IMR-90 (cell line): ENCODE data around the gene ADTRP. TPM values are rescaled to one million over a fixed set of nuclear protein-coding genes. Genes with fewer than 3 reads are reported as not detected.

Experiments
- ATAC-seq: fragments of 200-7000 bp; cut with Tn5 transposase; 2 replicates; pipeline ENCODE4 v1.9.1; 2020; ENCODE audit warnings: low read depth, mild to moderate bottlenecking, moderate library complexity
- BruUV-seq: library from RNA; stranded (reverse); fragments of 400-500 nt; replicated peaks from 2 replicates; lab custom pipeline; 2021; lab: Mats Ljungman, UMichigan
- CTCF ChIA-PET: fragments of 300-600 bp; formaldehyde crosslinking; extraction: SDS; loops from one replicate; lab custom pipeline; 2021; ENCODE audit warnings: antibody characterized with exemption; lab: Yijun Ruan, JAX
- POLR2A ChIA-PET: fragments of 300-600 bp; sonication (Branson Sonifier 250); formaldehyde crosslinking; loops from one replicate; lab custom pipeline; 2022; ENCODE audit warnings: antibody characterized with exemption; ENCODE audit not compliant: unreplicated experiment; lab: Charles Lee
- DNase-seq: peaks from one replicate; pipeline ENCODE4 v3.0.0; 2013
- H2AFZ ChIP-seq: replicated peaks from 2 replicates; pipeline ENCODE3; 2013; ENCODE audit warnings: low read length, mild to moderate bottlenecking; ENCODE audit not compliant: poor library complexity
- H2AK5ac ChIP-seq: 2 replicates; pipeline ENCODE4 v1.6.1; 2013; ENCODE audit warnings: low read depth, low read length, inconsistent platforms
- H2AK9ac ChIP-seq: replicated peaks from 2 replicates; pipeline ENCODE3; 2013; ENCODE audit warnings: mild to moderate bottlenecking, low read depth, low read length, moderate library complexity; ENCODE audit not compliant: poor library complexity
- H2BK120ac ChIP-seq: 2 replicates; pipeline ENCODE4 v1.6.1; 2013; ENCODE audit warnings: low read depth, low read length, inconsistent platforms
- H2BK15ac ChIP-seq: 3 replicates; pipeline ENCODE4 v1.6.1; 2013; ENCODE audit warnings: low read depth, low read length, inconsistent platforms
- H2BK20ac ChIP-seq: 2 replicates; pipeline ENCODE4 v1.6.1; 2013; ENCODE audit warnings: low read depth, mild to moderate bottlenecking, inconsistent platforms, low read length, moderate library complexity
- H2BK5ac ChIP-seq: 2 replicates; pipeline ENCODE4 v1.6.1; 2013; ENCODE audit warnings: mild to moderate bottlenecking, low read depth, low read length, inconsistent platforms; ENCODE audit not compliant: poor library complexity, severe bottlenecking
- H3K14ac ChIP-seq: replicated peaks from 2 replicates; pipeline ENCODE4 v1.6.1; 2013; ENCODE audit warnings: low read depth, low read length, inconsistent platforms
- H3K18ac ChIP-seq: 2 replicates; pipeline ENCODE4 v1.6.1; 2013; ENCODE audit warnings: low read depth, low read length, control low read depth
- H3K23ac ChIP-seq: 2 replicates; pipeline ENCODE4 v1.6.1; 2013; ENCODE audit warnings: low read depth, low read length, inconsistent platforms
- H3K27ac ChIP-seq: 2 replicates; pipeline ENCODE4 v1.5.1; 2013; ENCODE audit warnings: mild to moderate bottlenecking, control low read depth, low read length; ENCODE audit not compliant: insufficient read depth
- H3K27me3 ChIP-seq: 2 replicates; pipeline ENCODE4 v1.6.1; 2013; ENCODE audit warnings: low read length; ENCODE audit not compliant: control insufficient read depth, insufficient read depth
- H3K36me3 ChIP-seq: 2 replicates; pipeline ENCODE4 v1.6.1; 2013; ENCODE audit warnings: low read length, mixed read lengths; ENCODE audit not compliant: control insufficient read depth, insufficient read depth
- H3K4ac ChIP-seq: 2 replicates; pipeline ENCODE4 v1.6.1; 2013; ENCODE audit warnings: low read depth, low read length, inconsistent platforms
- H3K4me1 ChIP-seq: 2 replicates; pipeline ENCODE4 v1.6.1; 2013; ENCODE audit warnings: low read length, mixed read lengths; ENCODE audit not compliant: control insufficient read depth, insufficient read depth
- H3K4me2 ChIP-seq: 2 replicates; pipeline ENCODE4 v1.6.1; 2013; ENCODE audit warnings: low read depth, mild to moderate bottlenecking, control low read depth, low read length, moderate library complexity
- H3K4me3 ChIP-seq: 2 replicates; pipeline ENCODE4 v1.5.1; 2013; ENCODE audit warnings: low read depth, mild to moderate bottlenecking, control low read depth, low read length, moderate library complexity; ENCODE audit not compliant: insufficient read depth
- H3K56ac ChIP-seq: 2 replicates; pipeline ENCODE4 v1.6.1; 2013; ENCODE audit warnings: low read length, inconsistent platforms; ENCODE audit not compliant: insufficient read depth; ENCODE audit errors: extremely low read depth
- H3K79me1 ChIP-seq, 2 experiments: 2 replicates each; pipeline ENCODE4 v1.6.1; 2013; ENCODE audit warnings: low read length in 2 of 2, inconsistent platforms in 1 of 2, low read depth in 1 of 2
- H3K9ac ChIP-seq: 2 replicates; pipeline ENCODE4 v1.6.1; 2013; ENCODE audit warnings: low read depth, low read length, control low read depth
- H3K9me1 ChIP-seq: 2 replicates; pipeline ENCODE4 v1.6.1; 2013; ENCODE audit warnings: low read length, inconsistent platforms; ENCODE audit not compliant: insufficient read depth
- H3K9me3 ChIP-seq: 2 replicates; pipeline ENCODE4 v1.6.1; 2013; ENCODE audit warnings: low read length; ENCODE audit not compliant: control insufficient read depth, insufficient read depth
- H4K20me1 ChIP-seq: 2 replicates; pipeline ENCODE4 v1.6.1; 2013; ENCODE audit warnings: low read length, inconsistent platforms; ENCODE audit not compliant: insufficient read depth
- H4K5ac ChIP-seq: 2 replicates; pipeline ENCODE4 v1.6.1; 2013; ENCODE audit warnings: mild to moderate bottlenecking, low read depth, low read length, control low read depth
- H4K8ac ChIP-seq, 2 experiments: 2 replicates each; pipeline ENCODE4 v1.6.1; 2013; ENCODE audit warnings: low read depth in 2 of 2, low read length in 2 of 2, control low read depth in 1 of 2, inconsistent platforms in 1 of 2
- H4K91ac ChIP-seq: 2 replicates; pipeline ENCODE4 v1.6.1; 2013; ENCODE audit warnings: low read depth, low read length, inconsistent platforms; ENCODE audit not compliant: insufficient read depth
- CEBPB ChIP-seq: IDR thresholded peaks from 2 replicates; pipeline ENCODE4 v1.6.1; 2012; ENCODE audit warnings: low read depth, low read length, improper control_type of control experiment
- FOS ChIP-seq: fragments of 150-350 bp; IDR thresholded peaks from 2 replicates; pipeline ENCODE4 v1.6.1; 2016; ENCODE audit warnings: low read depth, low read length
- MAFK ChIP-seq: IDR thresholded peaks from 2 replicates; pipeline ENCODE4 v1.6.1; 2012; ENCODE audit warnings: low read depth, low read length, improper control_type of control experiment
- MAZ ChIP-seq: IDR thresholded peaks from 2 replicates; pipeline ENCODE4 v1.6.1; 2012; ENCODE audit warnings: low read depth, mild to moderate bottlenecking, low read length, improper control_type of control experiment, moderate library complexity, borderline replicate concordance
- MXI1 ChIP-seq: IDR thresholded peaks from 2 replicates; pipeline ENCODE4 v1.6.1; 2012; ENCODE audit warnings: low read depth, mild to moderate bottlenecking, low read length, moderate library complexity, borderline replicate concordance
- POLR2A ChIP-seq: IDR thresholded peaks from 2 replicates; pipeline ENCODE4 v1.6.1; 2012; ENCODE audit warnings: mild to moderate bottlenecking, low read depth, low read length
- RAD21 ChIP-seq: IDR thresholded peaks from 2 replicates; pipeline ENCODE4 v1.6.1; 2012; ENCODE audit warnings: low read length, improper control_type of control experiment
- RCOR1 ChIP-seq: IDR thresholded peaks from 2 replicates; pipeline ENCODE4 v1.6.1; 2012; ENCODE audit warnings: mild to moderate bottlenecking, low read length, improper control_type of control experiment; ENCODE audit not compliant: insufficient replicate concordance
- SMC3 ChIP-seq: fragments of 150-350 bp; IDR thresholded peaks from 2 replicates; pipeline ENCODE4 v1.6.1; 2016; ENCODE audit warnings: low read depth, mild to moderate bottlenecking, antibody characterized with exemption, low read length, moderate library complexity
- WGBS, 2 experiments: methylation state at CpG; one replicate each; pipeline versions ENCODE4 v1.1.5 to v1.1.7; 2013; ENCODE audit warnings: missing lambda C conversion rate in 2 of 2; ENCODE audit not compliant: insufficient read length in 1 of 2; ENCODE audit errors: extremely low coverage in 2 of 2; 5-methylcytosine and 5-hydroxymethylcytosine counted together
- dilution Hi-C: fragments of 300-500 bp; cut with HindIII; formaldehyde crosslinking; loops from one replicate; pipeline ENCODE4 v1.14.3; 2018; ENCODE audit warnings: low sequenced_read_pairs; ENCODE audit not compliant: unreplicated experiment
- in situ Hi-C: fragments of 300-500 bp; cut with MboI; formaldehyde crosslinking; loops from 3 replicates; pipeline ENCODE4 v1.14.3; 2019; ENCODE audit warnings: low sequenced_read_pairs, inconsistent platforms, mixed read lengths
- intact Hi-C: fragments of 100-400 bp; cut with micrococcal nuclease; formaldehyde crosslinking; loops from 2 replicates; pipeline ENCODE4 v1.10.0; 2022
- polyA plus RNA-seq, 3 experiments: library from polyadenylated mRNA; depleted of rRNA; stranded (reverse); fragments of >200 nt; gene quantifications; 2 replicates each; pipeline ENCODE4 v1.2.3, GENCODE V29; 2012; ENCODE audit warnings: low replicate concordance in 1 of 3
- total RNA-seq: library from RNA; depleted of rRNA; stranded (reverse); fragments of >200 nt; gene quantifications from 2 replicates; pipeline ENCODE4 v1.2.3, GENCODE V29; 2012
- TF ChIP-seq, protein P1 (sequence below): fragments of 150-350 bp; IDR thresholded peaks from 2 replicates; pipeline ENCODE4 v1.6.1; 2016; ENCODE audit warnings: low read depth, mild to moderate bottlenecking, low read length, moderate library complexity, borderline replicate concordance
- TF ChIP-seq, protein P2 (sequence below): fragments of 150-350 bp; IDR thresholded peaks from 2 replicates; pipeline ENCODE4 v1.6.1; 2017; ENCODE audit warnings: mild to moderate bottlenecking, antibody characterized with exemption, low read length, low read depth
- TF ChIP-seq, protein P3 (sequence below): conservative IDR thresholded peaks from 2 replicates; pipeline ENCODE4 v1.5.1; 2012; ENCODE audit warnings: mild to moderate bottlenecking, low read depth, low read length, improper control_type of control experiment

Gene ADTRP
- total and polyA plus RNA-seq, 2 of the 4 experiments (the other 2 are of a cell fraction): 0.50 to 0.72 TPM

DNA sequence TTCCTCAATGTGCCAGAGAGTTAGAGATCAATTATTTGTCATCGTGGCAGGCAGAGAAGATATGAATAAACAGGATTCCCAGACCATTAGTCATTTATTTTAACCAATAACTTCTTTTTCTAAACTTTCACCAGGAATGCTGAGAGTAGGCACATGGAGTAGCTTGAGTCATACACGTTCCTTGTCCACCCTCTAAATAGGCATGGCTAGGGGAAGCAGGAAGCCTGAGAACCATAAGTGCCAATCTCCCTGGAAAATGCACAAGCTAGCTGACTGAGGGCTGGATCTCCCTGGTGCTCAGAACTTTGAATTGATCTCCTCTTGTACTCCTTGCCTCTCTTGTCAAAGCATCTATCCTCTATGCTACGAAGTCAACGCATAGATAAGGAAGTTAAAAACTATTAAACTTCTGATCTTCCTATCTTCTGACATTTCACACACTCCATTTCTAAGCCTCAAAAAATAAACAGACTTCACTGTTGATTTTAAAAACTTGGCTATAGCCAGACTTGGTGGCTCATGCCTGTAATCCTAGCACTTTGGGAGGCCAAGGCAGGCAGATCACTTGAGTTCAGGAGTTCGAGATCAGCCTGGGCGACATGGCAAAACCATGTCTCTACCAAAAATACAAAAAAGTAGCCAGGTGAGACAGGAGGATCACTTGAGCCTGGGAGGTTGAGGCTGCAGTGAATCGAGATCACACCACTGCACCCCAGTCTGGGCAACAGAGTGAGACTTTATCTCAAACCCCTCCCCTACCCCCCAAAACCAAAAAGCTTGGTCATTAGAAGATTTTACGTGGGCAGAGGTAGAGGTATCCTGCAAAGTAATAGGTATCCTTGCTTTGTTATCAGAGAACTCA, 11.8 kb downstream of the ADTRP start (continued):
- TF ChIP-seq, protein P1, sequence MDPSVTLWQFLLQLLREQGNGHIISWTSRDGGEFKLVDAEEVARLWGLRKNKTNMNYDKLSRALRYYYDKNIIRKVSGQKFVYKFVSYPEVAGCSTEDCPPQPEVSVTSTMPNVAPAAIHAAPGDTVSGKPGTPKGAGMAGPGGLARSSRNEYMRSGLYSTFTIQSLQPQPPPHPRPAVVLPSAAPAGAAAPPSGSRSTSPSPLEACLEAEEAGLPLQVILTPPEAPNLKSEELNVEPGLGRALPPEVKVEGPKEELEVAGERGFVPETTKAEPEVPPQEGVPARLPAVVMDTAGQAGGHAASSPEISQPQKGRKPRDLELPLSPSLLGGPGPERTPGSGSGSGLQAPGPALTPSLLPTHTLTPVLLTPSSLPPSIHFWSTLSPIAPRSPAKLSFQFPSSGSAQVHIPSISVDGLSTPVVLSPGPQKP: no peak

DNA sequence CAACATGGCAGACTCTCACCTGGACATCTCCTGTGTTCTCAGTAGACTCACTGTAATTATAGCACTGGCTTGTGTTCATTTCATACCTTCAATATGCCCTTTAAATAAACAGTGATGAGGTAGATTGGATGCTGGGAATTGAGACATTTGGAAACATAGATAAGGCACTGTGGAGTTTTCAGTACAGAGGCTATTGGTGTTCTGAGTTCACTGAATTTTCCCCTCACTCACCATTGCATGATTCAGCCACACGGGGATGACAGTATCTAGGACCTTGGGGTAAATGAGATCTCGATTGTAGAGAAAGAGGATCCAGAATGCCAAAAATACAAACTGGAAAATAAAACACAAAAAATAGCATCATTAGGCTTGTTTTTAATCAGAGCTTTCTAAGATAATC, 12.6 kb downstream of the ADTRP start:
- H2BK5ac ChIP-seq: peak overlapping the region; percentile 83
- no peaks in the 10 kb centered on the region for H3K27me3 ChIP-seq
- H4K91ac ChIP-seq: peak overlapping the region; percentile 93
- peak overlapping the region; percentile 80 for H3K14ac ChIP-seq
- ChIA-PET POLR2A (no interaction called here), CTCF (no interaction called here)
- no peaks in the 10 kb centered on the region for H3K36me3 ChIP-seq
- WGBS, 2 experiments: no CpG with 5 or more reads among the region's 2 CpGs
- no peak overlapping the region for H3K4me3 ChIP-seq
- ATAC-seq (no peak), DNase-seq (peak; percentile 54)
- H3K4me2 ChIP-seq: no peak overlapping the region
- in situ Hi-C loops: no loop called here
- H4K20me1 ChIP-seq: no peaks in the 10 kb centered on the region
- H2AK9ac ChIP-seq: no peak overlapping the region
- H3K4ac ChIP-seq: peak overlapping the region; percentile 87
- H3K56ac ChIP-seq: peak overlapping the region; percentile 71
- peak overlapping the region; percentile 49; the same call in 1 of the 2 replicates for H4K5ac ChIP-seq
- H3K23ac ChIP-seq: peak overlapping the region; percentile 48
- H2BK120ac ChIP-seq: peak overlapping the region; percentile 94
- peaks cover 26% of the 10 kb centered on the region for H3K4me1 ChIP-seq
- peak overlapping the region; percentile 79 for H2AK5ac ChIP-seq
- intact Hi-C loops: loop anchor here (1.0 to 5.0 kb wide), 5 partner anchors 51 to 526 kb away; partner anchors contain the start of gene EDN1
- no TSS peak for BruUV-seq
- H2AFZ ChIP-seq: no peak overlapping the region
- peak overlapping the region; percentile 32 for H3K27ac ChIP-seq
- peak overlapping the region; percentile 61 to 80 for H4K8ac ChIP-seq
- H3K9me1 ChIP-seq: peaks cover 10% of the 10 kb centered on the region
- peak overlapping the region; percentile 95 for H2BK15ac ChIP-seq
- peak overlapping the region; percentile 95 for H2BK20ac ChIP-seq
- no peaks in the 10 kb centered on the region for H3K9me3 ChIP-seq
- H3K79me1 ChIP-seq: no peaks in the 10 kb centered on the region; a peak in 1 of 4 replicates
- H3K18ac ChIP-seq: peak overlapping the region; percentile 92; the same call in 1 of the 2 replicates
- no peak overlapping the region; the same call in 1 of the 2 replicates for H3K9ac ChIP-seq
- dilution Hi-C loops: no loop called here
- TF ChIP-seq FOS (no peak), CEBPB (no peak), RAD21 (peak; percentile 47), MAZ (no peak), POLR2A (no peak), MAFK (no peak), MXI1 (no peak), RCOR1 (no peak), SMC3 (no peak)
- TF ChIP-seq, protein P2, sequence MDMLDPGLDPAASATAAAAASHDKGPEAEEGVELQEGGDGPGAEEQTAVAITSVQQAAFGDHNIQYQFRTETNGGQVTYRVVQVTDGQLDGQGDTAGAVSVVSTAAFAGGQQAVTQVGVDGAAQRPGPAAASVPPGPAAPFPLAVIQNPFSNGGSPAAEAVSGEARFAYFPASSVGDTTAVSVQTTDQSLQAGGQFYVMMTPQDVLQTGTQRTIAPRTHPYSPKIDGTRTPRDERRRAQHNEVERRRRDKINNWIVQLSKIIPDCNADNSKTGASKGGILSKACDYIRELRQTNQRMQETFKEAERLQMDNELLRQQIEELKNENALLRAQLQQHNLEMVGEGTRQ: no peak
- TF ChIP-seq, protein P3, sequence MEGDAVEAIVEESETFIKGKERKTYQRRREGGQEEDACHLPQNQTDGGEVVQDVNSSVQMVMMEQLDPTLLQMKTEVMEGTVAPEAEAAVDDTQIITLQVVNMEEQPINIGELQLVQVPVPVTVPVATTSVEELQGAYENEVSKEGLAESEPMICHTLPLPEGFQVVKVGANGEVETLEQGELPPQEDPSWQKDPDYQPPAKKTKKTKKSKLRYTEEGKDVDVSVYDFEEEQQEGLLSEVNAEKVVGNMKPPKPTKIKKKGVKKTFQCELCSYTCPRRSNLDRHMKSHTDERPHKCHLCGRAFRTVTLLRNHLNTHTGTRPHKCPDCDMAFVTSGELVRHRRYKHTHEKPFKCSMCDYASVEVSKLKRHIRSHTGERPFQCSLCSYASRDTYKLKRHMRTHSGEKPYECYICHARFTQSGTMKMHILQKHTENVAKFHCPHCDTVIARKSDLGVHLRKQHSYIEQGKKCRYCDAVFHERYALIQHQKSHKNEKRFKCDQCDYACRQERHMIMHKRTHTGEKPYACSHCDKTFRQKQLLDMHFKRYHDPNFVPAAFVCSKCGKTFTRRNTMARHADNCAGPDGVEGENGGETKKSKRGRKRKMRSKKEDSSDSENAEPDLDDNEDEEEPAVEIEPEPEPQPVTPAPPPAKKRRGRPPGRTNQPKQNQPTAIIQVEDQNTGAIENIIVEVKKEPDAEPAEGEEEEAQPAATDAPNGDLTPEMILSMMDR: peak; percentile 41
